Right forelimb (tissue), 1 donor: ENCODE results near the gene TRAF1.
A peak's percentile ranks its signal among the peaks of the same experiment; 100 is the strongest.

Experiments
- DNase-seq: peaks from one replicate; pipeline ENCODE4 v3.0.0-alpha.2; 2018

The TRAF1 gene

GRCh38 chr9:120885958-120886357 lies 40.6 kb downstream of the TRAF1 start:
- peak; percentile 54 for DNase-seq

GRCh38 chr9:120885457-120885856 lies 41.1 kb downstream of the TRAF1 start:
- no peak for DNase-seq

GRCh38 chr9:120883608-120883996 lies 43.0 kb downstream of the TRAF1 start:
- no peak for DNase-seq

- no peak for DNase-seq
Observed at GRCh38 chr9:120882935-120883607, 43.5 kb downstream of the TRAF1 start.

- DNase-seq, result no peak
Observed at GRCh38 chr9:120879446-120879845, 47.1 kb downstream of the TRAF1 start.

- DNase-seq, result no peak
Observed at GRCh38 chr9:120878188-120879130, 48.1 kb downstream of the TRAF1 start.

GRCh38 chr9:120877276-120878034 lies 49.1 kb downstream of the TRAF1 start:
- peak; percentile 83 for DNase-seq

GRCh38 chr9:120876842-120877240 lies 49.8 kb downstream of the TRAF1 start, which contains the start of gene PHF19:
PHF19 (minus strand) TSS chr9:120877188; CDS start chr9:120874741, 2,447 bp downstream.
- DNase-seq, result no peak

- peak; percentile 89 for DNase-seq
Observed at GRCh38 chr9:120875954-120876841, 50.4 kb downstream of the TRAF1 start.

GRCh38 chr9:120875643-120875953 lies 51.0 kb downstream of the TRAF1 start:
- no peak for DNase-seq

GRCh38 chr9:120875195-120875565 lies 51.4 kb downstream of the TRAF1 start:
- DNase-seq, result no peak

GRCh38 chr9:120874226-120875194 lies 52.1 kb downstream of the TRAF1 start:
- no peak for DNase-seq

GRCh38 chr9:120873512-120873911 lies 53.1 kb downstream of the TRAF1 start:
- DNase-seq, result no peak

- no peak for DNase-seq
Observed at GRCh38 chr9:120872791-120873502, 53.6 kb downstream of the TRAF1 start.

GRCh38 chr9:120870206-120870605 lies 56.4 kb downstream of the TRAF1 start:
- DNase-seq, result no peak

GRCh38 chr9:120869726-120870125 lies 56.9 kb downstream of the TRAF1 start:
- no peak for DNase-seq

GRCh38 chr9:120869360-120869687 lies 57.3 kb downstream of the TRAF1 start:
- DNase-seq, result no peak

GRCh38 chr9:120868676-120869359 lies 57.8 kb downstream of the TRAF1 start:
- DNase-seq, result peak; percentile 97

GRCh38 chr9:120868339-120868675 lies 58.3 kb downstream of the TRAF1 start:
- DNase-seq, result no peak

- DNase-seq, result no peak
Observed at GRCh38 chr9:120867676-120868338, 58.8 kb downstream of the TRAF1 start.
